ENCODE data around the gene UMODL1.
"Not testable (repeated sequence)": the region's sequence is repeated elsewhere in the genome, so short reads cannot be mapped to it uniquely, and the experiment has no call there.

UMODL1 gene

DNA sequence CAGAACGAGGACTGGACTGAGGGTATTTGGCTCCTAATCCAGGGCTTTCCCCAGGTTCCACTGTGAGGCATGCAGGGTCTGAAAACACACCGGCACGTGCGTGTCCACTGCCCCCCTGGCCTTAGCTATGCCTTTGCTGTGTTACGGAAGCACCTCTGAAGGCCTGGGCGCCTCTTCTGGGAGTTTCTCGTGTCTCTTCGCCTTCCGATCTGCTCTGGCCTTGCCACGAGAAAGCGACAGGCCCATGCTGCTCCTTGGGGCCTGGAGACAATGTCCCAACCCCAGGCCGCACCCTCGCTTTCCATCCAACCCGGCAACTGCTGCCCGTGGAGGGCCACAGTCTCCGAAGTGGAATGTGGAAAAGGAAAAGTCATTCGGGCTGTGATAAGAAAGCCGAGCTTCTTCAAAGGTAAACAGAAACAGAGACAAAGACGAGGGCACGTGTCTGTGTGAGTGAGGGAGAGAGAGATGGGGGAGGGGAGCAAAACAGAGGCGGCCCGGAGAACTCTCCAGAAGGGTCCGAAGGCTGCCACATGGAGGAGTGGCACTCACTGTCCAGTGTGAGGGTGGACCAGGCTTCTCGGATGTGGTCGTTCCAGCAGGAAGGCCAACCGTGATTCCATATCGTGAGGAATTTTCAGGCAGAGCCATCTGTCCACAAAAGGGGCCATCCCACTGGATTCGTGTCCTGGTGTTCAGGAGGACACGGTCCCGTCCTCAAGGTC lies 3.4 kb upstream of the UMODL1 start:
- H3K9me3 ChIP-seq (ENCODE audit: low read depth, low read length): no peaks in the 10 kb centered on the region
- H3K4me3 ChIP-seq: no peak overlapping the region
- no peak for DNase-seq (ENCODE audit: low read depth, low spot score)
- H3K9ac ChIP-seq (ENCODE audit: insufficient read length): no peak overlapping the region
- TF ChIP-seq POLR2AphosphoS5 (IDR thresholded peaks at IDR 0.05; ENCODE audit: borderline replicate concordance, low read depth, low read length) (no peak), EZH2 (IDR thresholded peaks at IDR 0.05) (no peak), FOXP2 (optimal IDR thresholded peaks at IDR 0.05; ENCODE audit: control extremely low read depth, extremely low read length, insufficient read depth) (no peak)
- H3K27ac ChIP-seq: no peak overlapping the region
- H3K36me3 ChIP-seq (ENCODE audit: insufficient read depth, low read length): no peaks in the 10 kb centered on the region

DNA sequence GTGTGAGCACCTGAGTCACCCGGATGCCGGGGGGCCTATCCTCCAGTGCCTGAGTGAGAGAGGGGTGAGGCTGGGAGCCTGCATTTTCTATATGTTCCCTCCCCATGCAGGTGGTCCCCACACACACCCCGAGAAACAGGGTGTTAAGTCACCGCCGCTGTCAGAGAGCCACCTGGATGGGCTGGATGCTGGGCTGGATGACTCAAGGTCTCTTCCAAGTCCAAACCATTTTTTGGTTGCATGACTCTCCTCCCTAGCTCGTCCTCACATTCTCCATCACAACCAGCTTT lies 2.9 kb upstream of the UMODL1 start:
- no peaks in the 10 kb centered on the region for H3K9me3 ChIP-seq (ENCODE audit: low read depth, low read length)
- H3K4me3 ChIP-seq: no peak overlapping the region
- DNase-seq (ENCODE audit: low read depth, low spot score): no peak
- H3K36me3 ChIP-seq (ENCODE audit: insufficient read depth, low read length): no peaks in the 10 kb centered on the region
- H3K9ac ChIP-seq (ENCODE audit: insufficient read length): no peak overlapping the region
- no peak overlapping the region for H3K27ac ChIP-seq
- TF ChIP-seq FOXP2 (optimal IDR thresholded peaks at IDR 0.05; ENCODE audit: control extremely low read depth, extremely low read length, insufficient read depth) (no peak), POLR2AphosphoS5 (IDR thresholded peaks at IDR 0.05; ENCODE audit: borderline replicate concordance, low read depth, low read length) (no peak), EZH2 (IDR thresholded peaks at IDR 0.05) (no peak)

- no peak overlapping the region for H3K27ac ChIP-seq
- no peak overlapping the region for H3K4me3 ChIP-seq
- no peak for DNase-seq (ENCODE audit: low read depth, low spot score)
- TF ChIP-seq POLR2AphosphoS5 (IDR thresholded peaks at IDR 0.05; ENCODE audit: borderline replicate concordance, low read depth, low read length): no peak
- no peak for TF ChIP-seq EZH2 (IDR thresholded peaks at IDR 0.05)
- no peak for TF ChIP-seq FOXP2 (optimal IDR thresholded peaks at IDR 0.05; ENCODE audit: control extremely low read depth, extremely low read length, insufficient read depth)
- H3K9ac ChIP-seq (ENCODE audit: insufficient read length): no peak overlapping the region
- H3K9me3 ChIP-seq (ENCODE audit: low read depth, low read length): no peaks in the 10 kb centered on the region
- no peaks in the 10 kb centered on the region for H3K36me3 ChIP-seq (ENCODE audit: insufficient read depth, low read length)
Measured at GRCh38 chr21:42068592-42068991, 2.5 kb upstream of the UMODL1 start.

GRCh38 chr21:42069327-42069726 lies 1.8 kb upstream of the UMODL1 start:
- Histone ChIP-seq H3K36me3 (ENCODE audit: insufficient read depth, low read length) (no peaks in the 10 kb centered on the region), H3K9me3 (ENCODE audit: low read depth, low read length) (no peaks in the 10 kb centered on the region), H3K9ac (ENCODE audit: insufficient read length) (no peak overlapping the region), H3K27ac (no peak overlapping the region), H3K4me3 (no peak overlapping the region)
- DNase-seq (ENCODE audit: low read depth, low spot score): no peak
- TF ChIP-seq FOXP2 (optimal IDR thresholded peaks at IDR 0.05; ENCODE audit: control extremely low read depth, extremely low read length, insufficient read depth): no peak
- no peak for TF ChIP-seq POLR2AphosphoS5 (IDR thresholded peaks at IDR 0.05; ENCODE audit: borderline replicate concordance, low read depth, low read length)
- TF ChIP-seq EZH2 (IDR thresholded peaks at IDR 0.05): no peak

DNA sequence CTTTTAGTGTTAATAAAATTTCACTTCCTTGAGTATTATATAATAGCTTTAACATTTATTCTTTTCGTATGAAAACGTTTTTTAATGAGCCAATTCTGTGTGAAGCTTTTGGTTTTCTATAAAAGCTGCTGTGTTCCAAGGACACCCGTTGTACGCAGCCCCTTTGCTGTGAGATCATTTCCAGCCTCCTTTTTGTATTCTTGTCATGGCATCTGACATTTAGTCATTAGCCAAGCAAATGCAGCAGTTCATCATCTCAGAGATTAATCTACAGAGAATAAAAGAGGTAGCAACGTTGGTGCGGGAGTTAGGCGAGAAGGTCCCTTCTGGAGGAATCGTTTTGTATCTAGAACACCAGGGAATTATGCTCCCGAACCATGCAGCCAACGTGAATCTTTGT lies 1.3 kb upstream of the UMODL1 start:
- no peak overlapping the region for H3K9ac ChIP-seq (ENCODE audit: insufficient read length)
- H3K4me3 ChIP-seq: no peak overlapping the region
- no peak for TF ChIP-seq EZH2 (IDR thresholded peaks at IDR 0.05)
- TF ChIP-seq POLR2AphosphoS5 (IDR thresholded peaks at IDR 0.05; ENCODE audit: borderline replicate concordance, low read depth, low read length): no peak
- no peak for TF ChIP-seq FOXP2 (optimal IDR thresholded peaks at IDR 0.05; ENCODE audit: control extremely low read depth, extremely low read length, insufficient read depth)
- no peaks in the 10 kb centered on the region for H3K9me3 ChIP-seq (ENCODE audit: low read depth, low read length)
- DNase-seq (ENCODE audit: low read depth, low spot score): no peak
- H3K27ac ChIP-seq: no peak overlapping the region
- H3K36me3 ChIP-seq (ENCODE audit: insufficient read depth, low read length): no peaks in the 10 kb centered on the region

DNA sequence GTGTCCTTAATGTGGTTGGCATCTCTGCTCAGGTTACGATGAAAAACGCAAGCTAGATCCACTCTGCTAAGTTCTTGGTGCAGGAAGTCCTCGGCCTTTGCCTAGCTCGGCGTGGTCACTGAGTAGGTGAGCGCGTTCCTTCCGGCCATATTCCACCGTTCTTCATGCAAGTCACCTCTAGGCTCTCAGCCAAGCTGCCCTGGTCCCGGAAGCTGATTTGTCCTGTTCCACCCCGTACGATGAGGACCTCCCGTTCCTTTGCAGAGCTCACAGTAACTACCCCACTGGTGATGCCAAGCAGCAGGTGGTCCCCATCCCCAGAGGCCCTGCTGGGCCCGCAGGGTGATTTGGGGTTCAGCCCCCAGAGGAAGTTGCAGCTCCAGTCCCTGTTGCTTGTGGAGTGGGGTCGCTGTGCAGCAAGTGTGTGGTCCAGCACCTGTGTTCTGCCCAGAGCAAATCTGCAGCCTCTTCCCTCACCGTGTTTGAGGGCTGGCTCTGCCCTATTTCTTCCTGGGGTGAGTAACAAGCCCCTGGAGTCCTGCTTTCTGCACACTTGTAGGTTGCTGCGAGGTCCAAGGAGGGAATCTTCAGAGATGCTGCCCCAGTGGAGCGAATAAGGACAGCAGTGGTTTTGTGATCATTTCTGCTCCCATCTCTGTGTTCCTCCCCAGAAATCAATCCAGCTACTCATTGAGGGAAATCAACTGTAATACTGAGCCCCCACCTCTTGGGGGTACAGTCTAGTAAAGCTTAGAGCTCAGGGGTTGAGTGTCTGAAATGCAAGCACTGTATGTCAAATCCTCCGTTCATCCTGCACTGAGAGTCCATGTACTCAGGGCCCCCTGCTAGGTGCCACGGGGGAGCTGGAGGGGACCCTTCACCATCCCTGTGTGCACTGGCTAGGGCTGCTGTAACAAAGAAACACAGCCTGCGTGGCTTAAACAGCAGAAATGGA lies 2.3 kb downstream of the UMODL1 start:
- H3K9ac ChIP-seq (ENCODE audit: insufficient read length): no peak overlapping the region
- no peak overlapping the region for H3K27ac ChIP-seq
- no peak for TF ChIP-seq EZH2 (IDR thresholded peaks at IDR 0.05)
- no peak for TF ChIP-seq POLR2AphosphoS5 (IDR thresholded peaks at IDR 0.05; ENCODE audit: borderline replicate concordance, low read depth, low read length)
- H3K9me3 ChIP-seq (ENCODE audit: low read depth, low read length): no peaks in the 10 kb centered on the region
- DNase-seq (ENCODE audit: low read depth, low spot score): no peak
- H3K36me3 ChIP-seq (ENCODE audit: insufficient read depth, low read length): no peaks in the 10 kb centered on the region
- H3K4me3 ChIP-seq: no peak overlapping the region

DNA sequence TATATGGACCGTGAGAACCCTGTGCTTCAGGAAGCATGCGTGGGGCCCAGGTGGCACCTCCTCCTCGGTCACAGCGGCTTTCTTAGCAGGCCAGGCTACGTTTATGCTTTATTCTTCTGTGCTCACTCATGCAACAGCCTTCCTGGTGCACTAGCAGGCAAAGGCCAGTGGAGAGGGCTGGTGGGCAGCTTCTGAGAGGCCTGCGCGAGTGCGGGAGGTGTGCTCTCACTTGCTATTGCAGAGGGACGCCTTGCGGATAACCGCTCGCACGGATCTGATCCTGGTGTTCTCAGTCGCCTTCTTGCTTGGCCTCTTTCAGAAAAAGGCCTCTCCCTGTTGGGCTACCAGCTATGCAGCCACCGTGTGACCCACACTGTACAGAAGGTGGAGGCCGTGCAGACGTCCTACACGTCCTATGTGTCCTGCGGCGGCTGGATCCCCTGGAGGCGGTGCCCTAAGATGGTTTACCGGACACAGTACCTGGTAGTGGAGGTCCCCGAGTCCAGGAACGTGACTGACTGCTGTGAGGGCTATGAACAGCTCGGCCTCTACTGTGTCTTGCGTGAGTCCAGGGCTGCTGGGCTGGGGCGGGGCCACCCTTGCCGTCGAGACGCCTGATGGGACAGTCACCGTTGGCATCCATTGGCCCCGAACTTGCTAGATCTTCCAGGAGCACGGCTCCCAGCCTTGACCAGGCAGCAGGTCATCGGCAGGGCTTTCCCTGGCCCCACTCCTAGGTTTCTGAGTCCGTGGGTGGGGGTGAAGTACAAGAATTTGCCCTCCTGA lies 4.8 kb downstream of the UMODL1 start:
- no peak overlapping the region for H3K9ac ChIP-seq (ENCODE audit: insufficient read length)
- no peaks in the 10 kb centered on the region for H3K36me3 ChIP-seq (ENCODE audit: insufficient read depth, low read length)
- no peak overlapping the region for H3K4me3 ChIP-seq
- DNase-seq (ENCODE audit: low read depth, low spot score): no peak
- H3K27ac ChIP-seq: no peak overlapping the region
- no peaks in the 10 kb centered on the region for H3K9me3 ChIP-seq (ENCODE audit: low read depth, low read length)
- TF ChIP-seq POLR2AphosphoS5 (IDR thresholded peaks at IDR 0.05; ENCODE audit: borderline replicate concordance, low read depth, low read length): no peak
- no peak for TF ChIP-seq FOXP2 (optimal IDR thresholded peaks at IDR 0.05; ENCODE audit: control extremely low read depth, extremely low read length, insufficient read depth)
- TF ChIP-seq EZH2 (IDR thresholded peaks at IDR 0.05): no peak

DNA sequence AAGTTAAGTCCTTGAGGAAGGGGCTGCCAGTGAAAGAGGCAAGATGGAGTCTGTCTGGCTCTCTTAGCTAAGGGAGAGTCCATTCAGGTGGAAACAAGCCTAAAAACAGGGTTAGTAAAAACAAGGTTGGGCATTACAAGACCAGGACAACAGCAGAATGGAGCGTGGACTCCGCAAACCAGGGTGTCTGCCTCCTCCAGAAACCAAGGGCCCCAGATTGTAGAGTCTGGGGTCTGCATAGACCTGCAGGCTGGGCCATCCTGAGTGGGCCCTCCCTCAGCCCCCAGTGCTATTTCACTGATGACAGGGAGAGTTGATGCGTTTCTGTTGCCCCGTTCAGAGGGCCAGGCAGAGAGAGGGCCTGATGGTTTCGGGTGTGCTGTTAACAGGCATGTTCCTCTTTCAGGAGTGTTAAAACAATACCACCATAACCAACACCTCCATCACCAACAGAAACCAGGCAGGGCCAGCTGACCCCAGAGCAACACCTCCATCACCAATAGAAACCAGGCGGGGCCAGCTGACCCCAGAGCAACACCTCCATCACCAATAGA lies 6.6 kb downstream of the UMODL1 start:
- H3K9me3 ChIP-seq (ENCODE audit: low read depth, low read length); H3K9ac ChIP-seq (ENCODE audit: insufficient read length); H3K27ac ChIP-seq; H3K4me3 ChIP-seq; H3K36me3 ChIP-seq (ENCODE audit: insufficient read depth, low read length); DNase-seq (ENCODE audit: low read depth, low spot score): not testable (repeated sequence)

DNA sequence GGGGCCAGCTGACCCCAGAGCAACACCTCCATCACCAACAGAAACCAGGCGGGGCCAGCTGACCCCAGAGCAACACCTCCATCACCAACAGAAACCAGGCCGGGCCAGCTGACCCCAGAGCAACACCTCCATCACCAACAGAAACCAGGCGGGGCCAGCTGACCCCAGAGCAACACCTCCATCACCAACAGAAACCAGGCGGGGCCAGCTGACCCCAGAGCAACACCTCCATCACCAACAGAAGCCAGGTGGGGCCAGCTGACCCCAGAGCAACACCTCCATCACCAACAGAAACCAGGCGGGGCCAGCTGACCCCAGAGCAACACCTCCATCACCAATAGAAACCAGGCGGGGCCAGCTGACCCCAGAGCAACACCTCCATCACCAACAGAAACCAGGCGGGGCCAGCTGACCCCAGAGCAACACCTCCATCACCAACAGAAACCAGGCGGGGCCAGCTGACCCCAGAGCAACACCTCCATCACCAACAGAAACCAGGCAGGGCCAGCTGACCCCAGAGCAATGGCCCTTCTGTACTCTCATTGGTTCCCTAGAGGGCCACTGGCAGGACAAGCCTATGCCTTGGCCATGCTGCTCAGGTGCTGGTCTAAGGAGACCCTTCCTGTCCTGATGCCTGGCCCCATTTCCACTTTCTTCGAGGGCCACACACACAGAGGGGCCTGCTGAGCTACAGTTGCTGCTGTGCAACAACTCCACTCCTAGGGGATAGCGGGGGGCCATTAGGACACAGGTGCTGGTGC lies 7.3 kb downstream of the UMODL1 start:
- DNase-seq (ENCODE audit: low read depth, low spot score); H3K9me3 ChIP-seq (ENCODE audit: low read depth, low read length); H3K9ac ChIP-seq (ENCODE audit: insufficient read length); H3K36me3 ChIP-seq (ENCODE audit: insufficient read depth, low read length); H3K27ac ChIP-seq; H3K4me3 ChIP-seq: not testable (repeated sequence)
